ENCODE results near the gene GAPDH. TPM values are rescaled to one million over a fixed set of nuclear protein-coding genes. Genes with fewer than 3 reads are reported as not detected.

GAPDH gene
- total RNA-seq: 1,000 to 10,000 TPM; 5,761 to 5,800 TPM

GRCh38 chr12:6533923-6534694 is at the start of gene GAPDH:
TSS of gene GAPDH (plus strand) at chr12:6534517. CDS start at chr12:6534833, 316 bp downstream.

GRCh38 chr12:6492838-6493496 is 41.4 kb upstream of the GAPDH start, which contains the start of gene MRPL51:
TSS of gene MRPL51 (minus strand) at chr12:6493262. CDS start at chr12:6493136, 126 bp downstream.

DNA sequence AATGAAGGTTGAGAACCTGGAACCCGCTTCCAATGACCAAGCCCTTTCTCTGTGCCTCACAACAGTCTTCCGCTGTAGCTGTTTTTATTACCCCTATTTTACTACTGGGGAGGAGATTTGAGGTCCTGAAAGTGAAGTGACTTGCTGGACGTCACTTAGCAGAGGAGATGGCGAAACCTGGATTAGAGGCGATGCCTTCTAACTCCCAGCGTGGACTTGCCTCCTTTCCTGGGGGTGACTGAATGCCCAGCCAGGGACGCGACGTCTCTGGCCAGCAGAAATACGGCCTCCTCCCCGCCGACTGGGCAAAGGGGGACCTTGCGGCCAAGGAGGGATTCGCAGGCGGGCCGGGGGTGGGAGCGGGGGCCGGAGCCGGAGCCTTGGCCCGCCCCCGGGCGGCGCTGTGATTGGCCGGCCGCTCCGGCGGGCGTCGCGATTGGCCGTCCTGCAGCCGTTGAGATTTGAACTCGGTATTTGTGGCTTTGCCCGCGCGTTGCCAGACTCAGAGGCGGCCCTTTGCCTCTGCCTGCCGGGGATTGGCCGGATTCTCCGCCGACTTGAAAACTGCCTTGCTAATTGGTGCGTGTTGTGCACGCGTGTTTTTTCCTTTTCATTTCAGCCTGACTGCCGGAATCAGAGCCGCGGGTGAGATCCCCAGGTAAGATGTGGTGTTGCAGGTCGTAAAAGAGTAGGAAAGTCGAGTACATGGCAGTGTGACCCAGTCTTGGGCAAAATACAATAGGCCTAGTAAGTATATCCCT is 40.6 kb upstream of the GAPDH start, which contains the start of gene NCAPD2:
TSS of gene NCAPD2 (plus strand) at position 606 of the 761 bp plus-strand sequence. CDS start 997 bp downstream, outside the sequence.

Other genes starting within 250 kb of the GAPDH start
- gene PLEKHG6, start 223.8 kb upstream of the GAPDH start, total RNA-seq: not detected
- 10 to 100 TPM; 55.4 to 59.9 TPM for gene TNFRSF1A, start 192.4 kb upstream of the GAPDH start, total RNA-seq
- gene SCNN1A, start 159.0 kb upstream of the GAPDH start, total RNA-seq: under 1 TPM; 0.43 to 0.88 TPM
- under 1 TPM; 0.35 to 0.72 TPM for gene LTBR, start 150.4 kb upstream of the GAPDH start, total RNA-seq
- 100 to 1,000 TPM; 160 to 162 TPM for gene CD27, start 89.6 kb upstream of the GAPDH start, total RNA-seq
- gene TAPBPL, start 82.5 kb upstream of the GAPDH start, total RNA-seq: 10 to 100 TPM; 52.0 to 52.7 TPM
- 10 to 100 TPM; 54.2 to 54.4 TPM for gene VAMP1, start 63.8 kb upstream of the GAPDH start, total RNA-seq
- 100 to 1,000 TPM; 177 to 187 TPM for gene MRPL51, start 41.3 kb upstream of the GAPDH start, total RNA-seq
- 100 to 1,000 TPM; 151 to 157 TPM for gene NCAPD2, start 40.4 kb upstream of the GAPDH start, total RNA-seq
- 10 to 100 TPM; 26.7 to 29.1 TPM for gene IFFO1, start 21.5 kb downstream of the GAPDH start, total RNA-seq
- 10 to 100 TPM; 67.2 to 67.7 TPM for gene NOP2, start 33.8 kb downstream of the GAPDH start, total RNA-seq
- gene CHD4, start 72.9 kb downstream of the GAPDH start, total RNA-seq: 100 to 1,000 TPM; 233 to 250 TPM
- 1 to 10 TPM; 7.5 to 8.2 TPM for gene LPAR5, start 101.4 kb downstream of the GAPDH start, total RNA-seq
- 1 to 10 TPM; 1.6 to 2.4 TPM for gene ACRBP, start 112.9 kb downstream of the GAPDH start, total RNA-seq
- 10 to 100 TPM; 43.0 to 45.8 TPM for gene ING4, start 128.6 kb downstream of the GAPDH start, total RNA-seq
- 10 to 100 TPM; 81.6 to 84.8 TPM for gene ZNF384, start 154.9 kb downstream of the GAPDH start, total RNA-seq
- not detected for gene PIANP, start 166.3 kb downstream of the GAPDH start, total RNA-seq
- gene COPS7A, start 189.5 kb downstream of the GAPDH start, total RNA-seq: 10 to 100 TPM; 25.9 to 26.9 TPM
- gene MLF2, start 218.6 kb downstream of the GAPDH start, total RNA-seq: 10 to 100 TPM; 85.0 to 89.9 TPM
- 10 to 100 TPM; 11.7 to 12.2 TPM for gene PTMS, start 231.8 kb downstream of the GAPDH start, total RNA-seq
- 1 to 10 TPM; 3.2 to 4.0 TPM for gene LAG3, start 238.0 kb downstream of the GAPDH start, total RNA-seq